C4-2B (cell line): ENCODE results near the gene SASS6.

ENCODE experiments used
- H3K27ac ChIP-seq: fragments of 450-650 bp; 2 replicates; pipeline ENCODE4 v1.5.1; 2017
- CTCF ChIP-seq: fragments of 450-650 bp; conservative IDR thresholded peaks from 2 replicates; pipeline ENCODE4 v1.5.1; 2017; ENCODE audit warnings: mild to moderate bottlenecking
- ZFX ChIP-seq: fragments of 450-650 bp; IDR thresholded peaks from 2 replicates; pipeline ENCODE4 v1.6.1; 2017

SASS6 gene

GRCh38 chr1:100074604-100075395, 57.9 kb downstream of the SASS6 start:
- H3K27ac ChIP-seq, result no peak overlapping the region
- no peak for TF ChIP-seq CTCF
- TF ChIP-seq ZFX, result no peak

- H3K27ac ChIP-seq, result no peak overlapping the region
- TF ChIP-seq ZFX, result no peak
- TF ChIP-seq CTCF, result no peak
Measured at GRCh38 chr1:100073531-100073930, 59.2 kb downstream of the SASS6 start.

- TF ChIP-seq ZFX, result no peak
- TF ChIP-seq CTCF, result no peak
Measured at GRCh38 chr1:100070201-100070939, 62.4 kb downstream of the SASS6 start.

GRCh38 chr1:100065969-100066227, 66.8 kb downstream of the SASS6 start:
- no peak overlapping the region for H3K27ac ChIP-seq
- no peak for TF ChIP-seq ZFX
- TF ChIP-seq CTCF, result no peak

More at GRCh38 chr1:100070201-100070939, 62.4 kb downstream of the SASS6 start:
- no peak overlapping the region for H3K27ac ChIP-seq

- H3K27ac ChIP-seq, result no peak overlapping the region
- no peak for TF ChIP-seq ZFX
- no peak for TF ChIP-seq CTCF
Measured at GRCh38 chr1:100065183-100065968, 67.4 kb downstream of the SASS6 start.

GRCh38 chr1:100061681-100062080, 71.0 kb downstream of the SASS6 start:
- TF ChIP-seq ZFX (no peak), CTCF (no peak)
- no peak overlapping the region for H3K27ac ChIP-seq

GRCh38 chr1:100053727-100054126, 79.0 kb downstream of the SASS6 start:
- no peak overlapping the region for H3K27ac ChIP-seq
- TF ChIP-seq ZFX, result no peak
- TF ChIP-seq CTCF, result no peak
